ENCODE results near the gene ROMO1. TPM values are rescaled to one million over a fixed set of nuclear protein-coding genes. Genes with fewer than 3 reads are reported as not detected.

The ROMO1 gene
- total RNA-seq (2013; cell fraction: nucleolus; rRNA removed), result 3.6 and 6.1 TPM in 2 replicates
- total RNA-seq (2014; rRNA removed), result 319 and 354 TPM in 2 replicates
- 50.9 and 66.5 TPM in 2 replicates for total RNA-seq (2014; rRNA removed; fragmentation: Illumina TruSeq; extraction: Trizol)
- total RNA-seq (2021), result 154 and 161 TPM in 2 replicates
- polyA plus RNA-seq (2011; ENCODE audit: low read depth), result 238 TPM
- polyA plus RNA-seq (2011; rRNA removed), result 50.2 and 103 TPM in 2 replicates
- polyA plus RNA-seq (2011; cell fraction: cytosol; rRNA removed), result 335 and 406 TPM in 2 replicates
- polyA plus RNA-seq (2011; cell fraction: nucleus; rRNA removed), result 128 and 138 TPM in 2 replicates
- polyA plus RNA-seq (2012), result 209 and 246 TPM in 2 replicates
- 3.7 and 23.2 TPM in 2 replicates for polyA plus RNA-seq (2014; fragmentation: Illumina TruSeq; extraction: Trizol)
- 100 to 1,000 TPM; 565 to 631 TPM for polyA plus RNA-seq (2014; fragmentation: Nextera tagmentation; extraction: Ambion mirVana)
- polyA plus RNA-seq (2014; rRNA removed), result 349 and 538 TPM in 2 replicates
- polyA plus RNA-seq (2016; fragmentation: Nextera tagmentation; extraction: Ambion mirVana), result 100 to 1,000 TPM; 502 to 547 TPM
- polyA minus RNA-seq (2011; rRNA and poly(A)+ RNA removed), result 14.2 and 36.2 TPM in 2 replicates
- polyA minus RNA-seq (2011; cell fraction: cytosol; rRNA and poly(A)+ RNA removed), result 25.7 and 29.7 TPM in 2 replicates
- polyA minus RNA-seq (2011; cell fraction: nucleus; rRNA and poly(A)+ RNA removed), result 11.8 and 20.9 TPM in 2 replicates
- Bru-seq, nascent RNA, result percentile 82 among the genes with signal in this experiment
- BruChase-seq, experiment 1, labeled RNA remaining after a 6-hour chase, result percentile 55 among the genes with signal in this experiment
- percentile 54 among the genes with signal in this experiment for BruChase-seq, experiment 2, labeled RNA remaining after a 2-hour chase
- long read RNA-seq, experiment 1, transcript ROMO1-203 (3 exons, 422 nt), result major isoform, 45 of 69 reads
- long read RNA-seq, experiment 1, transcript ROMO1-201 (2 exons, 496 nt), result minor isoform, 7 of 69 reads
- long read RNA-seq, experiment 1, transcript ROMO1-204 (3 exons, 498 nt), result minor isoform, 16 of 69 reads
- long read RNA-seq, experiment 1, partial matches to known transcripts, result 0 of 69 reads
- long read RNA-seq, experiment 1, other reads (novel, unspliced or antisense), result 1 of 69 reads
- long read RNA-seq, experiment 2, transcript ROMO1-203 (3 exons, 422 nt), result major isoform, 28 of 49 reads
- long read RNA-seq, experiment 2, transcript ROMO1-204 (3 exons, 498 nt), result minor isoform, 16 of 49 reads
- long read RNA-seq, experiment 2, partial matches to known transcripts, result 1 of 49 reads
- long read RNA-seq, experiment 2, other reads (novel, unspliced or antisense), result 1 of 49 reads

DNA sequence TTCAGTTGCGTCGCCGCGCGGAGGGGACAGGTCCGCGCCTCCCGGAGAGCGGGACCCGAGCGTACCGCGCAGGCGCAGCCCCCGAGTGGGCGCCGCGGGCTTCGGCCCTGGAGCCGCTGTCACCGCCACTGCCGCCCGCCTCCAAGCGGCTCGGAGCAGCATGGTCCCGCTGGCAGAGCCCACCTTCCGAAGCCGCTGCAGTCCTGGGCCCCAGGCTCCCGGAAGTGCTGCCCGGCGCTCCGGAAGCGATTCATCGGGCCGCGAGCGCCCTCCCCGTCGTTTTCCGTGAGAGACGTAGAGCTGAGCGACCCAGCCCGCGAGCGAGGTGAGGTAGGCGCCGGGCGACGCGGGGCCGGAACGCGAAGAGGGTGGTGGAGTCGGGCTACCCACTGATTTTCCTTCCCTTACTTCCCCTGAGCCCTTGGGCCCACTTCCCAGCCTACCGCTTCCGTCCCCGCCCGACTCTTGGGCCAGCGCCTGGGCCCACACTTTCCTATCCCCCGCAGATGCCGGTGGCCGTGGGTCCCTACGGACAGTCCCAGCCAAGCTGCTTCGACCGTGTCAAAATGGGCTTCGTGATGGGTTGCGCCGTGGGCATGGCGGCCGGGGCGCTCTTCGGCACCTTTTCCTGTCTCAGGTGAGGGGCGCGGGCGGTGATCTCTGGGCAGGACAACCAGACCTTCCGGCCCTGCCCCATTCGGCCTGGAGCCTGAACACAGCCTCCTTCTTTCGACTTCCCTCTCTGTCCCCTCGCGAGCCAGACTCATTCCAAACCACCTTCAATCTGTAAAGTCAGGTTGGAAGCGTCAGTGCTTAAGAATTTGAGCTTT lies at the start of gene ROMO1, which contains the start of gene NFS1:
TSS of gene ROMO1 (plus strand) at position 279 of the 830 bp plus-strand sequence. CDS start at position 507, 228 bp downstream.
TSS of gene NFS1 (minus strand) at position 226 of the 830 bp plus-strand sequence. CDS start at position 162, 64 bp downstream.
- Histone ChIP-seq H3K27me3 (replicated peaks in 1 of 2; ENCODE audit: control insufficient read depth in 2 of 2, insufficient read depth in 2 of 2, low read length in 1 of 2) (no peaks in the 10 kb centered on the region), H4K20me1 (ENCODE audit: control insufficient read depth, insufficient read depth) (no peaks in the 10 kb centered on the region; the same call in 1 of the 2 replicates), H3K4me2 (ENCODE audit: control insufficient read depth, insufficient read depth) (peak within 1 kb of the TSS; percentile 95), H3K4me1 (ENCODE audit: control insufficient read depth, insufficient read depth, low read length) (peaks cover 11% of the 10 kb centered on the region; the same call in 1 of the 2 replicates), H3K36me3 (ENCODE audit: control insufficient read depth in 2 of 2, insufficient read depth in 2 of 2, low read length in 1 of 2) (peaks cover 4 to 25% of the 10 kb centered on the region in 2 experiments), H2AFZ (ENCODE audit: control insufficient read depth, low read depth, low read length) (peak within 1 kb of the TSS; percentile 97), H3K4me3 (peak within 1 kb of the TSS; percentile 71), H3K27ac (ENCODE audit: control insufficient read depth, insufficient read depth) (peak within 1 kb of the TSS; percentile 87), H3K9ac (ENCODE audit: control insufficient read depth, insufficient read depth, low read length) (peak within 1 kb of the TSS; percentile 96), H3K9me3 (replicated peaks; ENCODE audit: control insufficient read depth, insufficient read depth, low read length) (no peaks in the 10 kb centered on the region), H3K79me2 (ENCODE audit: control insufficient read depth, insufficient read depth, low read length) (peaks cover 27% of the 10 kb centered on the region)
- ChIA-PET RAD21 (ENCODE audit: unreplicated experiment) (interaction anchor here (1.0 to 1.2 kb wide), 3 partner anchors 36 to 211 kb away, joined by 3 to 4 read pairs (median 3); no protein-coding TSS in a partner anchor), POLR2A (interaction anchor here (0.7 to 3.6 kb wide), 4 partner anchors 12 to 43 kb away, joined by 3 to 20 read pairs (median 7); partner anchors contain the start of gene RBM39), CTCF (interaction anchor here (1.1 to 1.5 kb wide), 5 partner anchors 10 to 80 kb away, joined by 3 to 4 read pairs (median 3); partner anchors contain the start of gene RBM39), SMC1A (ENCODE audit: uncharacterized antibody, unreplicated experiment) (interaction anchor here (1.0 kb wide), 1 partner anchor 10 kb away, joined by 3 read pairs; no protein-coding TSS in a partner anchor)
- in situ Hi-C loops (cut with MboI) (no loop called here), intact Hi-C loops (cut with micrococcal nuclease; ENCODE audit: unreplicated experiment) (loop anchor here (2.0 to 5.0 kb wide), 2 partner anchors 97 to 237 kb away; no protein-coding TSS in a partner anchor)
- FAIRE-seq, result no peak
- TSS peak; percentile 84 for BruUV-seq (replicated peaks)
- peak; percentile 36 for DNase-seq (ENCODE audit: low read depth, low spot score)
- ATAC-seq, result peak; percentile 93
- WGBS (ENCODE audit: insufficient coverage, insufficient replicate concordance, low lambda C conversion rate, missing lambda C conversion rate), result 1% methylated on average over 77 of the region's 81 CpGs
- TF ChIP-seq CBFB (IDR thresholded peaks at IDR 0.05; ENCODE audit: low read depth) (no peak), JUNB (IDR thresholded peaks at IDR 0.05) (no peak), BMI1 (IDR thresholded peaks at IDR 0.05; ENCODE audit: borderline replicate concordance) (no peak), ZBTB40 (IDR thresholded peaks at IDR 0.05; ENCODE audit: borderline replicate concordance) (peak; percentile 95), NFYB (IDR thresholded peaks at IDR 0.05; ENCODE audit: insufficient read depth, low read depth, low read length) (no peak), CHD2 (IDR thresholded peaks at IDR 0.05; ENCODE audit: borderline replicate concordance, low read depth, low read length) (no peak), NR2C1 (IDR thresholded peaks at IDR 0.05) (peak; percentile 99), TAF1 (IDR thresholded peaks at IDR 0.05; ENCODE audit: borderline replicate concordance, low read depth, low read length) (peak; percentile 82; the same call in 1 of the 2 replicates), FOXM1 (IDR thresholded peaks at IDR 0.05; ENCODE audit: low read depth, low read length) (no peak)
- TF ChIP-seq, protein P1, sequence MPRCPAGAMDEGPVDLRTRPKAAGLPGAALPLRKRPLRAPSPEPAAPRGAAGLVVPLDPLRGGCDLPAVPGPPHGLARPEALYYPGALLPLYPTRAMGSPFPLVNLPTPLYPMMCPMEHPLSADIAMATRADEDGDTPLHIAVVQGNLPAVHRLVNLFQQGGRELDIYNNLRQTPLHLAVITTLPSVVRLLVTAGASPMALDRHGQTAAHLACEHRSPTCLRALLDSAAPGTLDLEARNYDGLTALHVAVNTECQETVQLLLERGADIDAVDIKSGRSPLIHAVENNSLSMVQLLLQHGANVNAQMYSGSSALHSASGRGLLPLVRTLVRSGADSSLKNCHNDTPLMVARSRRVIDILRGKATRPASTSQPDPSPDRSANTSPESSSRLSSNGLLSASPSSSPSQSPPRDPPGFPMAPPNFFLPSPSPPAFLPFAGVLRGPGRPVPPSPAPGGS (IDR thresholded peaks at IDR 0.05; ENCODE audit: borderline replicate concordance, insufficient read depth, low read depth, low read length, poor library complexity, severe bottlenecking), result no peak

Measured in GM12878 (cell line).